Measurements from ENCODE around the gene TFR2. TPM values are rescaled to one million over a fixed set of nuclear protein-coding genes. Genes with fewer than 3 reads are reported as not detected.

Gene TFR2
- total and polyA plus RNA-seq, 9 of the 15 experiments (the other 6 are each of a cell fraction or from before 2014, with no cell fraction given) = 3.8 to 123 (median 51.1) TPM

- TF ChIP-seq ATF7 (IDR thresholded peaks at IDR 0.05) = peak; percentile 98
- peak; percentile 45 for TF ChIP-seq EGR1 (conservative IDR thresholded peaks at IDR 0.05)
- no peak for TF ChIP-seq ZNF75A (CRISPR knock-in tag; IDR thresholded peaks at IDR 0.05)
- no peak for TF ChIP-seq KLF10 (CRISPR knock-in tag; IDR thresholded peaks at IDR 0.05)
- TF ChIP-seq NKRF (IDR thresholded peaks at IDR 0.05; ENCODE audit: borderline replicate concordance) = peak; percentile 92
- 0 out of 2 replicates have a peak, but pooled peaks have one; percentile 47 for TF ChIP-seq ELF4 (CRISPR knock-in tag; IDR thresholded peaks at IDR 0.05)
- no peak for TF ChIP-seq ATF2 (CRISPR knock-in tag; IDR thresholded peaks at IDR 0.05)
- peak; percentile 57; the same call in 1 of the 2 replicates for TF ChIP-seq BHLHE40 (IDR thresholded peaks at IDR 0.05; ENCODE audit: low read length)
- TF ChIP-seq HDGF (IDR thresholded peaks at IDR 0.05) = no peak
- TF ChIP-seq NFYB (IDR thresholded peaks at IDR 0.05; ENCODE audit: extremely low read depth, insufficient read length) = peak; percentile 97
- no peak for TF ChIP-seq GTF2B (IDR thresholded peaks at IDR 0.05; ENCODE audit: extremely low read depth, insufficient read length)
- no peak for TF ChIP-seq CHAMP1 (IDR thresholded peaks at IDR 0.05)
- no peak for TF ChIP-seq ZSCAN29 (IDR thresholded peaks at IDR 0.05)
- TF ChIP-seq LEF1 (IDR thresholded peaks at IDR 0.05) = no peak
- no peak for TF ChIP-seq MXI1 (IDR thresholded peaks at IDR 0.05; ENCODE audit: low read depth, low read length)
- TF ChIP-seq EP400 (IDR thresholded peaks at IDR 0.05) = peak; percentile 88
- no peak for TF ChIP-seq CEBPZ (IDR thresholded peaks at IDR 0.05; ENCODE audit: borderline replicate concordance, low read depth, low read length)
Measured at GRCh38 chr7:100611983-100612729, 29.2 kb downstream of the TFR2 start, which contains the start of gene MOSPD3 (continued).

Measured in K562 (cell line).